Neural cell (in vitro differentiated cells): ENCODE measurements around the gene FARP1.

ENCODE experiments used
- EP300 ChIP-seq: fragments of 450-650 bp; conservative IDR thresholded peaks from 2 replicates; pipeline ENCODE4 v1.6.1; 2014; ENCODE audit warnings: antibody characterized with exemption, mild to moderate bottlenecking, moderate library complexity; ENCODE audit not compliant: poor library complexity, severe bottlenecking
- EZH2 ChIP-seq: fragments of 200-600, 300-800 bp; shearing (Covaris generic), sonication (generic); IDR thresholded peaks from 2 replicates; pipeline ENCODE4 v1.6.1; 2014; ENCODE audit warnings: antibody characterized with exemption, low read length, borderline replicate concordance, mild to moderate bottlenecking; ENCODE audit not compliant: insufficient read depth, poor library complexity, severe bottlenecking
- MXI1 ChIP-seq: fragments of 450-650 bp; conservative IDR thresholded peaks from 2 replicates; pipeline ENCODE4 v1.6.1; 2014; ENCODE audit warnings: antibody characterized with exemption, mild to moderate bottlenecking; ENCODE audit not compliant: poor library complexity, severe bottlenecking
- POLR2AphosphoS5 ChIP-seq: IDR thresholded peaks from 2 replicates; pipeline ENCODE4 v1.6.1; 2012
- RAD21 ChIP-seq: fragments of 450-650 bp; conservative IDR thresholded peaks from 2 replicates; pipeline ENCODE4 v1.6.1; 2014; ENCODE audit warnings: antibody characterized with exemption, mild to moderate bottlenecking, moderate library complexity
- REST ChIP-seq: IDR thresholded peaks from 2 replicates; pipeline ENCODE4 v1.6.1; 2012; ENCODE audit warnings: borderline replicate concordance
- SMC3 ChIP-seq: fragments of 450-650 bp; conservative IDR thresholded peaks from 2 replicates; pipeline ENCODE4 v1.6.1; 2014; ENCODE audit warnings: antibody characterized with exemption, mild to moderate bottlenecking, moderate library complexity; ENCODE audit not compliant: poor library complexity
- TAF1 ChIP-seq: IDR thresholded peaks from 2 replicates; pipeline ENCODE4 v1.6.1; 2012; ENCODE audit warnings: low read depth
- TF ChIP-seq, protein P1 (sequence below): fragments of 450-650 bp; IDR thresholded peaks from 2 replicates; pipeline ENCODE4 v1.5.1; 2014; ENCODE audit warnings: antibody characterized with exemption, mild to moderate bottlenecking, moderate library complexity; ENCODE audit not compliant: poor library complexity, severe bottlenecking

DNA sequence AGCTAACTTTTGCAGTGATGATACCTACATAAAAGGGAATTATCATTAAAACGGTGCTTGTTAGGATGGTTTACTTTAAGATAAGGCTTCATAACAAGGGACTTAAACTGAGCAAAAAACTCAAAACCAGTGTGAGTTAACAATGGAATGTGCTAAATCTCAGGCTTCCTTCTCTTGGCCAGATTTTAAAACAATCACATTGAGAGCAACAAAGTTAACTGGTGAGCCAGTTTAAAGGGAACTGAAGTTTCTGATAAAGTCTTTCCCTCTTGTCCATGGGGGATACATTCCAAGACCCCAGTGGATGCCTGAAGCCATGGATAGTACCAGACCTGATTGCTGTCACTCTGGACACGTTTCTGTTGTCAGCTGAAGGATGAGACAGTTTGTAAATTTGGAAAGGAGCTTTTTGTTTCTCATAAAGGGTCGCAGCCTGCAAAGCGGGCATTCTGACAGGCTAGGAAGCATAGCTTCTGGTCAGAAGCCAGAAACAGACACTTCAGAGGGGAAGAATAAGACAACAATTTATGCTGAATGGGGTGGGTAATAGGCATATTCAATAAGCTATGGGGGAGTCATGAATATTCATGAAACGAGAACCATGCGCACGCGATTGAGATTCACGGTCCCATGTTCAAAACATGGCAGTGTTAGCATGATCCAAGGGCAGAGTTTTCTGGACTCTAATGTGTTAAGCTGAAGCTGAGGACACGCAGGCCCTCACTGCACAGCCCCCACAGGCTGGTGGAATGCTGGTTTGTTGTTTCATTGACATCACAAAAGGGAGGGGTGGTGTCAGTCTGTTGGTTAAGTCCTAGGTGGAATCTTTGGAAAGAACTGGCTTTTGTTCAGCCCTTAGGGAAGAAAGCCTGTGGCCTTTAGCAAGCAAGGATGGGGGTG, 184.7 kb downstream of the FARP1 start:
- TF ChIP-seq, protein P1, sequence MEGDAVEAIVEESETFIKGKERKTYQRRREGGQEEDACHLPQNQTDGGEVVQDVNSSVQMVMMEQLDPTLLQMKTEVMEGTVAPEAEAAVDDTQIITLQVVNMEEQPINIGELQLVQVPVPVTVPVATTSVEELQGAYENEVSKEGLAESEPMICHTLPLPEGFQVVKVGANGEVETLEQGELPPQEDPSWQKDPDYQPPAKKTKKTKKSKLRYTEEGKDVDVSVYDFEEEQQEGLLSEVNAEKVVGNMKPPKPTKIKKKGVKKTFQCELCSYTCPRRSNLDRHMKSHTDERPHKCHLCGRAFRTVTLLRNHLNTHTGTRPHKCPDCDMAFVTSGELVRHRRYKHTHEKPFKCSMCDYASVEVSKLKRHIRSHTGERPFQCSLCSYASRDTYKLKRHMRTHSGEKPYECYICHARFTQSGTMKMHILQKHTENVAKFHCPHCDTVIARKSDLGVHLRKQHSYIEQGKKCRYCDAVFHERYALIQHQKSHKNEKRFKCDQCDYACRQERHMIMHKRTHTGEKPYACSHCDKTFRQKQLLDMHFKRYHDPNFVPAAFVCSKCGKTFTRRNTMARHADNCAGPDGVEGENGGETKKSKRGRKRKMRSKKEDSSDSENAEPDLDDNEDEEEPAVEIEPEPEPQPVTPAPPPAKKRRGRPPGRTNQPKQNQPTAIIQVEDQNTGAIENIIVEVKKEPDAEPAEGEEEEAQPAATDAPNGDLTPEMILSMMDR = no peak
- no peak for TF ChIP-seq EZH2
- TF ChIP-seq EP300 = no peak
- no peak for TF ChIP-seq POLR2AphosphoS5
- TF ChIP-seq TAF1 = no peak
- TF ChIP-seq REST = no peak
- no peak for TF ChIP-seq RAD21
- no peak for TF ChIP-seq SMC3
- no peak for TF ChIP-seq MXI1
